Mesothelial cell of epicardium (in vitro differentiated cells): Measurements from ENCODE around the gene LCLAT1. TPM values are rescaled to one million over a fixed set of nuclear protein-coding genes. Genes with fewer than 3 reads are reported as not detected.
A peak's percentile ranks its signal among the peaks of the same experiment; 100 is the strongest.

ENCODE experiments used
- DNase-seq, 2 experiments: peaks; one replicate each; pipeline ENCODE4 v3.0.0; 2021; ENCODE audit warnings: low spot score in 2 of 2; ENCODE audit not compliant: unreplicated experiment in 2 of 2
- H3K27ac Mint-ChIP-seq: 2 replicates; pipeline ENCODE4 v1.8.0; 2021; ENCODE audit warnings: mixed read lengths
- H3K27me3 Mint-ChIP-seq: 2 replicates; pipeline ENCODE4 v1.8.0; 2021; ENCODE audit warnings: low read depth, mixed read lengths
- H3K36me3 Mint-ChIP-seq: 2 replicates; pipeline ENCODE4 v1.8.0; 2021; ENCODE audit warnings: mixed read lengths
- H3K4me1 Mint-ChIP-seq: 2 replicates; pipeline ENCODE4 v1.8.0; 2021; ENCODE audit warnings: mixed read lengths
- H3K4me3 Mint-ChIP-seq: 2 replicates; pipeline ENCODE4 v1.8.0; 2021; ENCODE audit warnings: mild to moderate bottlenecking, moderate library complexity, mixed read lengths
- H3K9me3 Mint-ChIP-seq: 2 replicates; pipeline ENCODE4 v1.8.0; 2021; ENCODE audit warnings: mixed read lengths
- total RNA-seq: library from RNA; stranded (reverse); gene quantifications from 3 replicates; pipeline ENCODE4 v1.2.1, GENCODE V29; 2021
- TF ChIP-seq, protein P1 (sequence below): fragments of 200-600 bp; sonication (generic); IDR thresholded peaks from one replicate; pipeline ENCODE4 v1.5.0; 2021; ENCODE audit warnings: antibody characterized with exemption; ENCODE audit not compliant: unreplicated experiment

The LCLAT1 gene
- total RNA-seq, 1 donor from 2014 or later, result 23.2 TPM

DNA sequence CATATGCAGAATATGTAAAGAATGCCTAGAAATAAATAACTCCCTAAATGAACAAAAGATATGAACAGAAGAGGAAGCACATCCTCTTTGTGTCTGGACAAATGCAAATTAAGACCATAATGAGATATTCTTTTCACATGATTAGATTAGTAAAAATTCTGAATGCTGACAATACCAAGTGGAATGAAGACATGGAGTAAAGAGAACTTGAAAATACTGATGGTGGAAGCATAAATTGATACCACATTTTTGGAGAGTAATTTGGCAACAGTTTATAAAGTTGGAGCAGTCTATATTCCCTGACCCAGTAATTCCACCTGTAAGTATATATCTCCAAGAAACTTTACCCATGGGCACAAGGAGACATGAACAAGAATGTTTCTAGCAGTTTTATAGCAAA, 230.2 kb downstream of the LCLAT1 start:
- Mint-ChIP-seq H3K9me3 (peaks cover 14% of the 10 kb centered on the region), H3K4me3 (no peak overlapping the region), H3K27ac (no peak overlapping the region), H3K27me3 (no peaks in the 10 kb centered on the region), H3K36me3 (peaks cover 1% of the 10 kb centered on the region), H3K4me1 (no peaks in the 10 kb centered on the region)
- TF ChIP-seq, protein P1, sequence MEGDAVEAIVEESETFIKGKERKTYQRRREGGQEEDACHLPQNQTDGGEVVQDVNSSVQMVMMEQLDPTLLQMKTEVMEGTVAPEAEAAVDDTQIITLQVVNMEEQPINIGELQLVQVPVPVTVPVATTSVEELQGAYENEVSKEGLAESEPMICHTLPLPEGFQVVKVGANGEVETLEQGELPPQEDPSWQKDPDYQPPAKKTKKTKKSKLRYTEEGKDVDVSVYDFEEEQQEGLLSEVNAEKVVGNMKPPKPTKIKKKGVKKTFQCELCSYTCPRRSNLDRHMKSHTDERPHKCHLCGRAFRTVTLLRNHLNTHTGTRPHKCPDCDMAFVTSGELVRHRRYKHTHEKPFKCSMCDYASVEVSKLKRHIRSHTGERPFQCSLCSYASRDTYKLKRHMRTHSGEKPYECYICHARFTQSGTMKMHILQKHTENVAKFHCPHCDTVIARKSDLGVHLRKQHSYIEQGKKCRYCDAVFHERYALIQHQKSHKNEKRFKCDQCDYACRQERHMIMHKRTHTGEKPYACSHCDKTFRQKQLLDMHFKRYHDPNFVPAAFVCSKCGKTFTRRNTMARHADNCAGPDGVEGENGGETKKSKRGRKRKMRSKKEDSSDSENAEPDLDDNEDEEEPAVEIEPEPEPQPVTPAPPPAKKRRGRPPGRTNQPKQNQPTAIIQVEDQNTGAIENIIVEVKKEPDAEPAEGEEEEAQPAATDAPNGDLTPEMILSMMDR, result no peak
- no peak for DNase-seq

DNA sequence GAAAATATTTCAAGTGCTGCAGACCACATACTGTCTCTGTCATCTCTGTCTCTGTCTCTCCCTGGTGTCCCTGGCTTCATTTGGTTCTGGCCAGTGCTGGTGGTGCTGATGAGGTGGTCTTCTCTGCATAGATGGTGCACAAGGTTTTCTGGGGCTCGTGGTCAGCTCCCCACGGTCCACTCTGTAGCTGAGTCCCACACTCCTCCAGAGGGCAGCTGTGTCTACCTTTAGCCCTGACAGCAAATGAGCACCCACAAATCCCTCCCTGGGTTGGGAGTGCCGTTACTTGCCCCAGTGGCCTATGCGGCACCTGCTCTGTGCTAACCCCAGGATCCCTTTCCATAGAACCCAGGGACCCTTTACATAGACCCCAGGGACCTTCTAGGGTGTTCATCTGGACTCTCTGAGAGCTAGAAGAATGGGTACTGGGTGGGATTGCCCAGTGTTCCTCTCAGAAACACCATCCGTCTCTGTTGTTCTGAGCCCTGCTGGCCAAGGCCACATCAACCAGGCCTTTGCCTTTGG, 230.9 kb downstream of the LCLAT1 start:
- Mint-ChIP-seq H3K4me1 (no peaks in the 10 kb centered on the region), H3K27ac (no peak overlapping the region), H3K9me3 (peaks cover 10% of the 10 kb centered on the region), H3K36me3 (no peaks in the 10 kb centered on the region), H3K4me3 (no peak overlapping the region), H3K27me3 (no peaks in the 10 kb centered on the region)
- DNase-seq, result peak in 1 of 2 experiments; percentile 19
- TF ChIP-seq, protein P1, result no peak

DNA sequence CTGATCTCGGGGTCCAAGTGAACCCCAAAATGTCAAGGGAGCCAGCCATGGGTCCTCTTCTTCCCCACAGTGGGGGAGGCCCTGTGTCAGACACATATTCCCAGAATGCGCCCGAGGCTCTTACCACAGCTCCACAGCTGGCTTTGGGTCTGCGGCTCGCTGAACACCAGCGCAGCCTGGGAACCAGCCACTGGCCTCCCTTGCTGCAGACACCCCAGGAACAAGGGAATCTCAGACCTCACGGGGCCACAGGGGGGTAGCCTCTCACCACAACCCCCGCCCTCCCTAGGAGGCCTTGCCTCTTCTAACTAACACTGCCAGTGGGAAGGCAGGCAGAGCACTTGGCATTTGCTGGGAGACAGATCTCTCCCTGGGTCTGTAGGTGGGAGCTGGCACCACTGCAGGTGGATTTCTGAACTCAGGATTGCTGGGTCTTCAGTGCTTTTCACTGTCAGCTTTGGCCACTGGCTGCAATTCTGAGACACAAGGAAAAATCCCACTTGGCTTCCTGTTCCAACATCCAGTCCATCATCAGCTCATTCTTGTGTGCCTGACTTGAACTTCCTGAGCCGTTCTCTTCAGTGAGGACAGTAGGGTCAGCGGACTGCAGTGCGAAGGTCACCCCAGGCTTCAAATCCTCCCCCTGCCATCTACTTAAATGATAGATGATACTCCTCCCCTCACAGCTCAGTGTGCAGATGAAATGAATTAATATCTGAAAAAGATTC, 231.5 kb downstream of the LCLAT1 start:
- Mint-ChIP-seq H3K27me3 (no peaks in the 10 kb centered on the region), H3K9me3 (peaks cover 4% of the 10 kb centered on the region), H3K27ac (no peak overlapping the region), H3K4me3 (no peak overlapping the region), H3K36me3 (no peaks in the 10 kb centered on the region), H3K4me1 (no peaks in the 10 kb centered on the region)
- DNase-seq, result peak in 1 of 2 experiments; percentile 29
- TF ChIP-seq, protein P1, result no peak

DNA sequence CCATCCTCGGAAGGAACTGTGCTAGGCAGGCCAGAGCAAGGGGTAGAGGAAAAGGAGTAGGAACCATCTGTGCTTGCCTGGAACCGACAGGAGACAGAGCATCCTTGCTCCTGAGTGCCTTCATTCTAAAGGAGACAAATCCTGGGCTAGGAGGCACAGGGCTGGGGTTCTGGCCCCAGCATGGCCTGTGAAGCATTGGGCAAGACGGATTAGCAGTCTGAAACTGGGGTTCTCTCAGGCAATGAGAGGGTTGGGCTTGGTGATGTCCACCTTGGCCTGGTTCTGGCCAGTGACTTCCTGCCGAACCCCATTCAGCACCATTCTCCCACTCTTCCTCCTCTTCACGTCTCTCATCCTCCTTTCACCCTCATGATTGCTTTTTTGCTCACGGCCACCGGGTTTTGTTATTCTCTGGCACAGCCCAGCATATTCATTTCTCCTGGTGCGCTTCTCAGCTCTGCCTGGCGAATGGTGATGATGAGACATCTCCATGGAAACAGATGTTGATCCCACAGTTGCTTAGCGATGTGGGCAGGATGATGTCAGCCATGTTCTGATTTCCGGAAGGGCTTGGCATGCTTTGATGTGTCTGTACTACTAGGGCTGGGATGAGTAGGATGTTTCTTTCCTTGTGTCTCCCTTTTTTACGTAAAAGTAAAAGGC, 232.5 kb downstream of the LCLAT1 start:
- Mint-ChIP-seq H3K4me3 (no peak overlapping the region), H3K36me3 (no peaks in the 10 kb centered on the region), H3K27ac (no peak overlapping the region), H3K4me1 (no peaks in the 10 kb centered on the region), H3K9me3 (no peaks in the 10 kb centered on the region), H3K27me3 (no peaks in the 10 kb centered on the region)
- TF ChIP-seq, protein P1, result no peak
- DNase-seq, result peak in 1 of 2 experiments; percentile 27

DNA sequence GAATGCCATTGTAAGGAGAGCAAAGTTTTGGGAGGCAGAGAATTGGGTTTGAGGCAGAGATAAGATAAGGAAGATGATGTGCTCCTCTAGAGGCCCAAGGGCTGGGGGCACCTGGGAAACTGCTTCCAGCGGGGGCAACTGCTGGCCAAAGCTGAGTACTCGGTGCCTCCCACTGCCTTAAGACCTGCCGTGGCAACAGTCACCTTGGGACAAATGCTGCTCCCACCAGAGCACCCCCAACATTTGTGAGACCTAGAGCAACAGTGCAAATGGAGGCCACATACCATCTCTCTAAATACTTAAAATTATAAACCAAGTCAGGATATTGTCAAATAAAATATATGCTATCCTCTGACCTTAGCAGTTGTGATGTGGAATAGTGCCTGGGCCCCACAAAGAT, 233.1 kb downstream of the LCLAT1 start:
- Mint-ChIP-seq H3K9me3 (no peaks in the 10 kb centered on the region), H3K27me3 (no peaks in the 10 kb centered on the region), H3K4me3 (no peak overlapping the region), H3K27ac (no peak overlapping the region), H3K36me3 (no peaks in the 10 kb centered on the region), H3K4me1 (no peaks in the 10 kb centered on the region)
- TF ChIP-seq, protein P1, result no peak
- DNase-seq, result peak in 1 of 2 experiments; percentile 5
